Stimulated activated CD4-positive, alpha-beta T cell treated with anti-CD3 and anti-CD28 coated beads, TNF-alpha, amount 100 ng/mL, for 48 hours (primary cell): Measurements from ENCODE around the gene FAM13A.
"Not testable (repeated sequence)": the region's sequence is repeated elsewhere in the genome, so short reads cannot be mapped to it uniquely, and the experiment has no call there.

Experiments
- DNase-seq, 3 donors: peaks; one replicate each; pipeline ENCODE4 v3.0.0-alpha.2; 2020; ENCODE audit warnings: low read depth in 3 of 3

FAM13A gene

GRCh38 chr4:88999392-88999930, 57.5 kb downstream of the FAM13A start:
- DNase-seq, result no peak

GRCh38 chr4:88998891-88999290, 58.1 kb downstream of the FAM13A start:
- no peak for DNase-seq

GRCh38 chr4:88998001-88998400, 59.0 kb downstream of the FAM13A start:
- no peak for DNase-seq

GRCh38 chr4:88995874-88996273, 61.1 kb downstream of the FAM13A start:
- no peak for DNase-seq

GRCh38 chr4:88995257-88995656, 61.7 kb downstream of the FAM13A start:
- DNase-seq, result not testable (repeated sequence)

GRCh38 chr4:88993246-88993645, 63.7 kb downstream of the FAM13A start:
- no peak for DNase-seq

GRCh38 chr4:88991746-88992145, 65.2 kb downstream of the FAM13A start:
- no peak for DNase-seq

GRCh38 chr4:88989990-88990389, 67.0 kb downstream of the FAM13A start:
- no peak for DNase-seq

GRCh38 chr4:88985088-88985773, 71.8 kb downstream of the FAM13A start:
- DNase-seq, result no peak

GRCh38 chr4:88982757-88983156, 74.2 kb downstream of the FAM13A start:
- DNase-seq, result no peak

GRCh38 chr4:88981993-88982392, 75.0 kb downstream of the FAM13A start:
- no peak for DNase-seq

GRCh38 chr4:88981556-88981955, 75.4 kb downstream of the FAM13A start:
- no peak for DNase-seq

- DNase-seq, result no peak
These were observed 77.7 kb downstream of the FAM13A start for GRCh38 chr4:88979276-88979675.

GRCh38 chr4:88976775-88977035, 80.3 kb downstream of the FAM13A start:
- no peak for DNase-seq

- DNase-seq, result no peak
These were observed 80.8 kb downstream of the FAM13A start for GRCh38 chr4:88975958-88976774.

GRCh38 chr4:88971536-88971935, 85.4 kb downstream of the FAM13A start:
- no peak for DNase-seq

- DNase-seq, result no peak
These were observed 87.2 kb downstream of the FAM13A start for GRCh38 chr4:88969746-88970145.

GRCh38 chr4:88969271-88969670, 87.7 kb downstream of the FAM13A start:
- DNase-seq, result no peak

GRCh38 chr4:88967883-88968331, 89.1 kb downstream of the FAM13A start:
- no peak for DNase-seq

GRCh38 chr4:88965053-88965452, 91.9 kb downstream of the FAM13A start:
- no peak for DNase-seq

GRCh38 chr4:88964450-88964849, 92.5 kb downstream of the FAM13A start:
- DNase-seq, result no peak

- no peak for DNase-seq
These were observed 93.2 kb downstream of the FAM13A start for GRCh38 chr4:88963817-88964216.

GRCh38 chr4:88962396-88962795, 94.6 kb downstream of the FAM13A start:
- DNase-seq, result no peak
